DND-41 (cell line): ENCODE results near the gene NMT2.

Experiments
- CTCF ChIP-seq: IDR thresholded peaks from 2 replicates; pipeline ENCODE4 v1.5.1; 2012; ENCODE audit warnings: borderline replicate concordance, low read length, moderate library complexity, mild to moderate bottlenecking; ENCODE audit not compliant: poor library complexity, severe bottlenecking; ENCODE audit errors: extremely low read depth
- EZH2 ChIP-seq: IDR thresholded peaks from 3 replicates; pipeline ENCODE4 v1.6.1; 2012; ENCODE audit warnings: borderline replicate concordance, low read depth, mild to moderate bottlenecking, moderate library complexity, low read length, inconsistent platforms; ENCODE audit not compliant: severe bottlenecking

DNA sequence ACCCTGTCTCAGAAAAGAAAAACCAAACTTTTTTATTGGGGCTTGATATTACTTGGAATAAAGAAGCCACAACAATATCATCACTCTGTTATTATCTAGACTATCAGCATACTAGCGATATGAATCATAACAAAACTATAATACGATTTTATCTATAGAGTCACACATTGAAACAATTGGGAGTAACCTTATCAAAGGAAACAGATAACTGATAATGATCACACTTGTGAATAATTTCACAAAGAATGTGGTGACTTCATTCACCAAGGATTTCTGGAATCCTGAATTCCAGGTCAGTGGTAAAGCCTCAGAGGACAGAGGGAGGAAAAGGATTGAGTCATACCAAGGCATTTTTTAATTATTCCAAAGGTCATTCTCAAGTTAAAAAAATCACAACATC lies 32.1 kb upstream of the NMT2 start:
- no peak for TF ChIP-seq CTCF
- no peak for TF ChIP-seq EZH2
